PC-3 (cell line): ENCODE results near the gene AGPAT3. TPM values are rescaled to one million over a fixed set of nuclear protein-coding genes. Genes with fewer than 3 reads are reported as not detected.

Experiments used
- ATAC-seq: fragments of 200-7000 bp; cut with Tn5 transposase; 2 replicates; pipeline ENCODE4 v1.9.1; 2020; ENCODE audit warnings: mild to moderate bottlenecking, moderate library complexity
- BruUV-seq: library from RNA; stranded (reverse); fragments of 400-500 nt; replicated peaks from 2 replicates; lab custom pipeline; 2021; lab: Mats Ljungman, UMichigan
- CTCF ChIA-PET: fragments of 300-600 bp; sonication (Branson Sonifier 250); formaldehyde crosslinking; loops from one replicate; lab custom pipeline; 2022; ENCODE audit warnings: antibody characterized with exemption; lab: Charles Lee
- POLR2A ChIA-PET: fragments of 300-600 bp; sonication (Branson Sonifier 250); formaldehyde crosslinking; loops from one replicate; lab custom pipeline; 2022; ENCODE audit warnings: antibody characterized with exemption; ENCODE audit not compliant: unreplicated experiment; lab: Charles Lee
- DNase-seq: peaks from one replicate; pipeline ENCODE4 v3.0.0-alpha.2; 2015
- H2AFZ ChIP-seq: fragments of 300-600 bp; sonication (generic); 2 replicates; pipeline ENCODE4 v1.6.0; 2016; ENCODE audit warnings: antibody characterized with exemption, low read length
- H3F3A ChIP-seq: fragments of 300-600 bp; sonication (generic); one replicate; pipeline ENCODE4 v1.6.0; 2017; ENCODE audit warnings: antibody characterized with exemption, low read length, control low read depth, mild to moderate bottlenecking; ENCODE audit not compliant: unreplicated experiment
- H3K27ac ChIP-seq: fragments of 300-600 bp; sonication (generic); 2 replicates; pipeline ENCODE4 v1.5.1; 2016; ENCODE audit warnings: mild to moderate bottlenecking, low read length
- H3K27me3 ChIP-seq: fragments of 300-600 bp; sonication (generic); 2 replicates; pipeline ENCODE4 v1.6.1; 2016; ENCODE audit warnings: low read length, mixed read lengths
- H3K36me3 ChIP-seq: fragments of 300-600 bp; sonication (generic); 2 replicates; pipeline ENCODE4 v1.6.1; 2016; ENCODE audit warnings: low read depth, mixed run types, low read length, mixed read lengths
- H3K4me1 ChIP-seq: fragments of 300-600 bp; sonication (generic); 2 replicates; pipeline ENCODE4 v1.5.1; 2016; ENCODE audit warnings: low read length; ENCODE audit not compliant: insufficient read depth
- H3K4me2 ChIP-seq: fragments of 300-600 bp; sonication (generic); 2 replicates; pipeline ENCODE4 v1.6.0; 2016; ENCODE audit warnings: low read length
- H3K4me3 ChIP-seq: fragments of 300-600 bp; sonication (generic); 2 replicates; pipeline ENCODE4 v1.5.1; 2016; ENCODE audit warnings: mild to moderate bottlenecking, low read length, mixed read lengths
- H3K79me2 ChIP-seq: fragments of 300-600 bp; sonication (generic); 2 replicates; pipeline ENCODE4 v1.6.1; 2017; ENCODE audit warnings: low read length, mixed read lengths
- H3K9ac ChIP-seq: fragments of 300-600 bp; sonication (generic); 2 replicates; pipeline ENCODE4 v1.6.0; 2016; ENCODE audit warnings: mild to moderate bottlenecking, low read length
- H3K9me2 ChIP-seq: fragments of 300-600 bp; sonication (generic); replicated peaks from 2 replicates; pipeline ENCODE4 v1.6.1; 2016; ENCODE audit warnings: mixed run types, low read length, mixed read lengths
- H3K9me3 ChIP-seq: fragments of 300-600 bp; sonication (generic); 2 replicates; pipeline ENCODE4 v1.6.1; 2016; ENCODE audit warnings: low read length, mixed read lengths
- H4K20me1 ChIP-seq: fragments of 300-600 bp; sonication (generic); 2 replicates; pipeline ENCODE4 v1.6.1; 2016; ENCODE audit warnings: low read length, mixed read lengths
- CTCF ChIP-seq: fragments of 300-600 bp; sonication (generic); conservative IDR thresholded peaks from 2 replicates; pipeline ENCODE4 v1.5.1; 2017; ENCODE audit warnings: antibody characterized with exemption, low read depth, mild to moderate bottlenecking, low read length
- EZH2 ChIP-seq: fragments of 300-600 bp; sonication (generic); IDR thresholded peaks from one replicate; pipeline ENCODE4 v1.6.1; 2017; ENCODE audit warnings: antibody characterized with exemption, mild to moderate bottlenecking, low read length; ENCODE audit not compliant: unreplicated experiment
- EZH2phosphoT487 ChIP-seq: fragments of 300-600 bp; sonication (generic); IDR thresholded peaks from 2 replicates; pipeline ENCODE4 v1.6.1; 2018; ENCODE audit warnings: mild to moderate bottlenecking, antibody characterized with exemption, low read length, borderline replicate concordance
- intact Hi-C: fragments of 100-400 bp; cut with micrococcal nuclease; formaldehyde crosslinking; loops from 2 replicates; pipeline ENCODE4 v1.9.0; 2023
- total RNA-seq: library from RNA; depleted of rRNA; stranded (reverse); fragments of >200 nt; gene quantifications from 2 replicates; pipeline ENCODE4 v1.2.3, GENCODE V29; 2014

The AGPAT3 gene
- total RNA-seq, 1 experiment from 2014 or later = 76.1 TPM

GRCh38 chr21:44011123-44011522 is 146.1 kb downstream of the AGPAT3 start:
- H3K9ac ChIP-seq = peak overlapping the region; percentile 97
- H3K9me2 ChIP-seq = no peaks in the 10 kb centered on the region
- POLR2A ChIA-PET = no interaction called here
- H3K4me3 ChIP-seq = peak overlapping the region; percentile 93
- H3K79me2 ChIP-seq = peaks cover 48% of the 10 kb centered on the region
- H3K27ac ChIP-seq = no peak overlapping the region
- peak overlapping the region; percentile 94 for H3K4me2 ChIP-seq
- intact Hi-C loops = no loop called here
- H3K27me3 ChIP-seq = no peaks in the 10 kb centered on the region
- no peaks in the 10 kb centered on the region for H3K9me3 ChIP-seq
- no peak for DNase-seq
- peaks cover 5% of the 10 kb centered on the region for H3F3A ChIP-seq
- H3K36me3 ChIP-seq = no peaks in the 10 kb centered on the region
- CTCF ChIA-PET = no interaction called here
- H2AFZ ChIP-seq = no peak overlapping the region
- BruUV-seq = TSS peak; percentile 87
- TF ChIP-seq EZH2phosphoT487 = no peak
- no peak for TF ChIP-seq EZH2
- TF ChIP-seq CTCF = no peak
- peaks cover 31% of the 10 kb centered on the region for H4K20me1 ChIP-seq
- no peak for ATAC-seq
- H3K4me1 ChIP-seq = peaks cover 29% of the 10 kb centered on the region

- ATAC-seq = peak; percentile 88
- Histone ChIP-seq H3F3A (peaks cover under 1% of the 10 kb centered on the region), H3K4me2 (peak within 1 kb of the TSS; percentile 96), H3K9me2 (no peaks in the 10 kb centered on the region), H2AFZ (peak within 1 kb of the TSS; percentile 76), H3K4me3 (peak within 1 kb of the TSS; percentile 93), H3K36me3 (no peaks in the 10 kb centered on the region), H3K9ac (peak within 1 kb of the TSS; percentile 97), H3K4me1 (peaks cover 22% of the 10 kb centered on the region), H4K20me1 (peaks cover 33% of the 10 kb centered on the region), H3K27ac (peak within 1 kb of the TSS; percentile 56), H3K79me2 (peaks cover 55% of the 10 kb centered on the region), H3K9me3 (no peaks in the 10 kb centered on the region), H3K27me3 (no peaks in the 10 kb centered on the region)
- intact Hi-C loops = loop anchor here (2.0 kb wide), 1 partner anchor 35 kb away; no protein-coding TSS in a partner anchor
- peak; percentile 92 for DNase-seq
- BruUV-seq = no TSS peak
- TF ChIP-seq EZH2phosphoT487 (no peak), CTCF (no peak), EZH2 (no peak)
- POLR2A ChIA-PET = interaction anchor here (0.6 kb wide), 2 partner anchors 27 to 239 kb away, joined by 3 to 4 read pairs; no protein-coding TSS in a partner anchor
- CTCF ChIA-PET = no interaction called here
These were observed 146.8 kb downstream of the AGPAT3 start, which contains the start of gene TRAPPC10 for GRCh38 chr21:44011579-44012473. Gene TRAPPC10 (plus strand): TSS chr21:44012309. CDS start chr21:44012494, 185 bp downstream.
